ENCODE data around the gene AAK1.
"Not testable (repeated sequence)": the region's sequence is repeated elsewhere in the genome, so short reads cannot be mapped to it uniquely, and the experiment has no call there.

- TF ChIP-seq CTCF (IDR thresholded peaks at IDR 0.05; ENCODE audit: low read depth, low read length, poor library complexity, severe bottlenecking); EZH2phosphoT487 (IDR thresholded peaks at IDR 0.05; ENCODE audit: borderline replicate concordance, low read length): not testable (repeated sequence)
Measured at GRCh38 chr2:69550511-69550910, 93.0 kb downstream of the AAK1 start.

Data from DOHH2 (cell line).